HG03460 (cell line): ENCODE results near the gene RFX1.
A peak's percentile ranks its signal among the peaks of the same experiment; 100 is the strongest.

Source experiments
- ATAC-seq: cut with Tn5 transposase; IDR thresholded peaks from one replicate; pipeline ENCODE4 v1.9.1; 2021; ENCODE audit not compliant: unreplicated experiment

Gene RFX1

GRCh38 chr19:13996928-13997630 lies 9.0 kb downstream of the RFX1 start:
- ATAC-seq, result no peak

DNA sequence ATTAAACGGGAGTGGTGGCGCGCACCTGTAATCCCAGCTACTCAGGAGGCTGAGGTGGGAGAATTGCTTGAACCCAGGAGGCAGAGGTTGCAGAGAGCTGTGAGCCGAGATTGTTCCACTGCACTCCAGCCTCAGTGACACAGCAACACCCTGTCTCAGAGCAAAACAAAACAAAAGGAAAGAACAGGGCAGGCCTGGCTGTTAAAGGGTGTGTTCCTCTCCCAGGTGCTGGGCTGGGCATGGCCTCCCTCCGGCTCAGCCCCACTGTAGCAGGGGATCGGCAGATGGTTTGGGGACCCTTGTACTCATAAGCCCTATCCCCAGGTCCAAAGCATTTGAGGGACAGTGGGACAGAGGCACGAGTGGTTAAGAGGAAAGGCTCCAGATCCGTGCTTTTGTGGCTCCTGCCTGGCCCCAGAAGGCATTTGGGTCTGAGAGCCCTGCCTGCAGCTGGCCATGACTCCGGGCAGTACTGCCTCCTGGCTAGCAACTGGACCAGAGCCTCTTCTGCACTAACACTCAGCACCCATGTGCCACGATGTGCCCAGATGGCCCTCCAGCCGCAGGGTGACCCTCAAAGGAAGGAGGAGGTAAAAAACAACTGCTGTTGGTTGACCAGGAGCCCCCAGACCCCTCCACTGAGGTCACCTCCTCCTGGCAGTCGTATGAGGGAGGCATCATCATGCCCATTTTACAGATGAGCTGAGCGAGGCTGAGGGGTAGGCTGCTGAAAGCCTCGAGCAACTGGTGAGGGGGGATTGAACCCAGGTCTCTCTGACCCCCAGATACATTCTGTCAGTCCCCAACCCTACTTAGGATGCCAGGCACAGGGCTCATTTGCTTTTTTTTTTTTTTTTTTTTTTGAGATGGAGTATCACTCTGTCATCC lies 10.0 kb downstream of the RFX1 start:
- no peak for ATAC-seq

GRCh38 chr19:13995017-13995728 lies 10.9 kb downstream of the RFX1 start:
- ATAC-seq, result no peak

GRCh38 chr19:13993590-13994300 lies 12.4 kb downstream of the RFX1 start:
- ATAC-seq, result no peak

DNA sequence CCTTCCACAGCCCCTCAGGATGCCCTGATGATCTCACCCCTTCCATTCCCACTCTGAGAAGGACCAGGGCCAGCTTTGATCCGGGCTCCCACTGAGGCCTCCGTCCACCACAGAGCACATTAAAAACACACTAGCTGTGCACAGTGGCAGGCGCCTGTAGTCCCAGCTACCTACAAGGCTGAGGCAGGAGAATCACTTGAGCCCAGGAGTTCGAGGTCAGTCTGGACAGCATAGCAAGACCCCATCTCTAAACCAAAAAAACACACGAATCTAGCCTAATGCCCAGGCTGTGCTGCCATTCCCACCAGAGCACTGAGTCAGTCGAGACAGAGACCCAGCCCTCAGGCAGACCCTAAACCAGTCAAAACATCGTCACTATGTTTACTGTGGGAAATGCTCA lies 14.1 kb downstream of the RFX1 start:
- ATAC-seq, result no peak

DNA sequence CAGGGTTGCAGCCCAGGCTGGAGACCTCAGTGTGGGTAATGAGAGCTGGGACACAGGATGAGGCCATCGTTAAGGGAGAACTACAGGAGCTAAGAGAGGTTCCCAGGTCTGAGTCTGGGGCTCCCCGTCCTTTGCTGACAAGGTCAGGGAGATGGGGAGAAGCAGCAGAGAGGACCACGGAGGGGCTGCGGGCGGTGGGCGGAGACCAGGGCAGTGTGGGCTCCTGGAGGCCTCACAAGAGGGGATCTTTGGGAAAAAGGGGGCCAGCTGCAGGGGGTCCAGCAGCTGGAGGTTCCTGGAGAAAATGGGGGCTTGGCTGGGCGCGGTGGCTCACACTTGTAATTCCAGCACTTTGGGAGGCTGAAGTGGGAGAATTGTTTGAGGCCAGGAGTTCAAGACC lies 16.0 kb downstream of the RFX1 start:
- ATAC-seq, result no peak

DNA sequence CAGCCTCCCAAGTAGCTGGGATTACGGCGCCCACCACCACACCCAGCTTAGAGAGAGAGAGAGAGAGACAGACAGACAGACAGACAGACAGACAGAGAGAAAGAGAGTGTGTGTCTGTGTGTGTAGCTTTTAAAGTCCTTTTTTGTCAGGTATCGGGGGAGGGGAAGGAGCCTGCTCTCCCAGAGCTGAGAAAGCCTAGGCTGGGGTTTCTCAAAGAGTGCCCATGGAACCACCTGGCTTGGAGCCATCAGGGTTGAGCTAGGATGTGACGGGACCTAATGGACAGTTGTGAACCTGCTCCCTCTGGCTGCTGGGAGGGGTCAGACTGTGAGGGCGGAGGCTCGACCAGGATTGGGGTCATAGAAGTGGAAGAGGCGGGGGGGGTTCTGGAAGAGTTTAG lies 16.6 kb downstream of the RFX1 start:
- ATAC-seq, result no peak

GRCh38 chr19:13987101-13987890 lies 18.8 kb downstream of the RFX1 start:
- no peak for ATAC-seq

- peak; percentile 82 for ATAC-seq
Measured at GRCh38 chr19:13986348-13986904, 19.7 kb downstream of the RFX1 start.

GRCh38 chr19:13985771-13986347 lies 20.3 kb downstream of the RFX1 start:
- ATAC-seq, result peak; percentile 19

DNA sequence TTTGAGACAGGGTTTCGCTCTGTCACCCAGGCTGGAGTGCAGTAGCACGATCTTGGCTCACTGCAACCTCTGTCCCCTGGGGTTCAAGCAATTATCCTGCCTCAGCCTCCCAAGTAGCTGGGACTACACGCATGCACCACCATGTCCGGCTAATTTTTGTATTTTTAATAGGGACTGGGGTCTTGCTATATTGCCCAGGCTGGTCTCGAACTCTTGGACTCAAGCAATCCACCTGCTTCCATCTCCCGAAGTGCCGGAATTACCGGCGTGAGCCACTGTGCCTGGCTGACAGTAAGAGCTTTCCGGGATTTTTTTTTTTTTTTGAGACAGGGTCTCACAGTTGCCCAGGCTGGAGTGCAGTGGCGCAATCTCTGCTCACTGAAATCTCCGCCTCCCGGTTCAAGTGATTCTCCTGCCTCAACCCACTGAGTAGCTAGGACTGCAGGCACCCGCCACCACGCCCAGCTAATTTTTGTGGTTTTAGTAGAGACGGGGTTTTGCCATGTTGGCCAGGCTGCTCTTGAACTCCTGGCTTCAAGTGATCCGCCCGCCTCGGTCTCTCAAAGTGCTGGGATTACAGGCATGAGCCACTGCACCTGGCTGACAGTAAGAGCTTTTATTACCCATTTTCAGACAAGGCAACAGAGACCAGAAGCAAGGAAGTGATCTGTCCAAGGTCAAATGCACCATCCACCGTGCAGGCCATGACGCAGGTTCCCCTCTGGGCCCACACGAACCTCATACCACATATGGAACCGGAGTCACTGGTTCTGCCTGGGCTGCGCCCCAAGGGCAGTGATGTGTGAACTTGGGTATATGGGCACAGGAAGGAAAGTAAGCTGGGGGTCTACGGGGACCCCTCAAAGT lies 21.0 kb downstream of the RFX1 start:
- ATAC-seq, result no peak

- ATAC-seq, result no peak
Measured at GRCh38 chr19:13984186-13984585, 21.9 kb downstream of the RFX1 start.

- ATAC-seq, result no peak
Measured at GRCh38 chr19:13983213-13983889, 22.8 kb downstream of the RFX1 start.

DNA sequence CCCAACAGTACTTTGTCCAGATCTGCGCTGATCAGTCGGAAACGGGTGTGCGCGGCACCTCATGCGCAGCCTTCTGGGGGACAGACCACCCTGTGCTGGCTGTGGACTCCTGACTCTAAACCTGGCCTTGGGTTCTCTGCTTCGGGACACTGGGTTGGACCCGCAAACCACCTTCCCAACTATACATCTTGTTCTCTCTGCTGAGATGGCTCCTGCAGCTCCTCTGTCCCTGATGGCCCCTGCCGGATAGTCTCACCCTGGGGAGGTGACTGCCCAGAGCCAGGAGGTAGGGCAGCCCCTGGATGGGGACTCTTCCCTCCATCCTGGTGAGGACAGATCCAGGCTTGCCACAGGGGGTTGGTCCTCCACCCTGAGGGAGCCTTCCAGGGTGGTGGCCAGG lies 23.3 kb downstream of the RFX1 start:
- no peak for ATAC-seq

- no peak for ATAC-seq
Measured at GRCh38 chr19:13981988-13982501, 24.1 kb downstream of the RFX1 start.

DNA sequence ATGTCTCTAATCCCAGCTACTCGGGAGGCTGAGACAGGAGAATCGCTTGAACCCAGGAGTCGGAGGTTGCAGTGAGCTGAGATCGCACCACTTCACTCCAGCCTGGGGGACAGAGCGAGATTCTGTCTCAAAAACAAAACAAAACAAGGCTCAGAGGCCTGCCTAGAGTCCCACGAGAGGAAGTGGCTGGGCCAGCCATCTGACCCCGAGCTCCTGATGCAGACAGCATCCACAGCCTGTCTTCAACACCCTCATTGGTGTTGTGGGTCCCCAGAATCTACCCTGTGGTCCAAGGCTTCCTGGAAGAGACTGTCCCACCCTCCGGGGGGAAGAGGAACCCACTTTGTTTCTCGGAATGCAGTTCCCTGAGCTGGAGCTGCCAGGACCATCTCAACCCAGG lies 24.7 kb downstream of the RFX1 start:
- no peak for ATAC-seq

DNA sequence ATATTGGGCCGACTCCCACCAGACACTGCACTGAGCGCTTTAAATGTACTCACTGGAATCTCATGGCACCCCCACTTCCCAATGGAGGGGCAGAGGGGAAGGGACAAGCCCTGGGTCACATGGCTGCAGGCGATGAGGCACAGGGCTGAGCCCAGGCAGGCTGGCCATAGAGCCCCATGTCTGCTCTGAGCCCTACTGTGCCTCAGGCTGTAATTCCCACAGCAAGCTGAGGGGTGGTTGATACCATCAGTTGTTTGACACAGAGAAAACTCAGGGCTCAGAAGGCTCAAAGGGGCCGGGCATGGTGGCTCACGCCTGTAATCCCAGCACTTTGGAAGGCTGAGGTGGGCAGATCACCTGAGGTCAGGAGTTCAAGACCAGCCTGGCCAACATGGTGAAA lies 25.1 kb downstream of the RFX1 start:
- ATAC-seq, result no peak

GRCh38 chr19:13980340-13980739 lies 25.8 kb downstream of the RFX1 start:
- ATAC-seq, result no peak
